GM18861 (cell line): ENCODE data around the gene ANKLE2.
"Not testable (repeated sequence)": the region's sequence is repeated elsewhere in the genome, so short reads cannot be mapped to it uniquely, and the experiment has no call there.

ENCODE experiments used
- ATAC-seq: cut with Tn5 transposase; IDR thresholded peaks from one replicate; pipeline ENCODE4 v1.9.1; 2021; ENCODE audit not compliant: unreplicated experiment

Gene ANKLE2

DNA sequence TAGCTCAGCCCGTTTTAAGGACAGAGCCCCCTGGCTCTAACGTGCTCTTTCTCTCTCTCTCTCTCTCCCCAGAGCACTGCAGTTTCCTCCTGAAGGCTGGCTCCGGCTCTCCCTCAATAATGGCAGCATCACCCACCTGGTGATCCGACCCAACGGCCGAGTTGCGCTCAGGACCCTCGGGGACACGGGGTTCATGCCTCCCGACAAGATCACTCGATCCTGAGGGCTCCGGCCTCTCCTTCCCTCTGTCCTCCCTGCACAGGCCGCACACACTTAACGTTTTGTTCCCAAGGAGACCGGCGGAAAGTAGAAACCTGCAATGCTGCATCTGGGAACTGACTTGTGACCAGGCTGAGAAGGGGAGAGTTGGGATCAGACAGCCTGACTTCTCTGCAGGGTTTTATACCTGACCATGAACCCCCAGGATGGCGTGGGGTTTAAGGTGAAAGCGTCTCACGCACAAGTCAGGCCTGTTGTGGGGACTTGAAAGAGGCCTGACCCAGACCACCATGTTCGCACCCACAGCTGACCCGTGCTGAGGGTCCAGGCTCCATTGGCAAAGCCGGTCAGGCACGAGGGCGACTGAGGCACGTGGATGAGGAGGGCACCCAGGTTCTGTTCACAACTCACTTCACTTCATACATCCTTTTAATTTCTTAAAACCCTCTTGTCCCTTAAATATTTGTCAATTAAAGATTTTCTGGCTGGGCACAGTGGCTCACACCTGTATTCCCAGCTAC, 40.9 kb downstream of the ANKLE2 start:
- ATAC-seq, result no peak

DNA sequence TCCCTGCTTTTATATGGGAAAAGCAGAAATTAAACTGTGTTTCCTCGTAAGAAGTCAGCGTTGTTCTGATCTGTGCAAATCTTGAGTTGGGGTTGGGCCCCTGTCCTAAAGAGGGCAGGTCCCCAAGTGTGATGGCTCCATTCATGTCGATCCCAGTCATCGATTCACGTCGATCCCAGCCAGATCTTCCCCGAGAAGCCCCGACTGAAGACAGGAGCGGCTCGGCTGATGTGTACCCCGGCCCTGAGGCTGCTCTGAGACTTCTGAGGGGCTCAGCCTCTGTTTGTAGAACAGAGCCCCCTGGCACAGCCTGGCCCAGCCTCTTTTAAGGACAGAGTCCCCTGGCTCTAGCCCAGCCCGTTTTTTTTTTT, 41.7 kb downstream of the ANKLE2 start:
- ATAC-seq, result no peak

DNA sequence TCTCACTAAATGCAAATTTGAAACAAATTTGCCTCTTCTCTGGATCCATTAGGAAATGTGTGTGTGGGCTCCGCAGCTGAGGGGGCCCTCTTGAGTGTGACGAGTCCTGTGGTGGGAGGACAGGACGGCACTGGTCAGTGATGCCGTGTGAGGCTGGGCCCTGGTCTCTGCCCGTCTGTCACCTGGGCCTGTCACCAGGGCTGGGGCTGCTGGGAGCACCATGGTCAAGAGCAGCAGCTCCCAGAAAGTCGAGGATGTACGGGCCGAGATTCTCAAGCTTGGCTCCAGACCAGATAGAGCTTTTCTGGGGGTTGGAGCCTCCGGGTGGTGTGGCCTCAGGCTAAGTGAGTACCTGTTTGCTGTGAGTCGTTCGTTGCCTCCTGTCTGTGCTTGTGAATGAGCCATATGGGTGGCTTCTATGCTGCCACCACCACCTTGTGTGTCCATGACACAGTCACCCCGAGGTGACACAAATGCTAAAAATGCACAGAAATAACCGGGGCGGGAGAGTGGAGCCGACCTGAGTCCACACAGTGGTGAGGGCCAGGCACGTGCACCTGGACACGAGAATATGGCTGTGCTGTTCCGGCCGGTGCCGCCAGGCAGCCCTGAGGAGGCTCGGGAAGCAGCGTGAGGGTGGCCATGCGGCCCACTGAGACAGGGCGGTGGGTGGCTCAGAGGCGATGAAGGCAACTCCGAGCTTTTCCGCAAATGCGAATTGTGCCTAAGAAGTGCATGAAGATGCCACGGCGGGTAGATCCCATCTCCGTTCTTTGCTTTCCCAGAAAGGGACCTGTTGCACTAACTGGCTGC, 42.3 kb downstream of the ANKLE2 start:
- no peak for ATAC-seq

DNA sequence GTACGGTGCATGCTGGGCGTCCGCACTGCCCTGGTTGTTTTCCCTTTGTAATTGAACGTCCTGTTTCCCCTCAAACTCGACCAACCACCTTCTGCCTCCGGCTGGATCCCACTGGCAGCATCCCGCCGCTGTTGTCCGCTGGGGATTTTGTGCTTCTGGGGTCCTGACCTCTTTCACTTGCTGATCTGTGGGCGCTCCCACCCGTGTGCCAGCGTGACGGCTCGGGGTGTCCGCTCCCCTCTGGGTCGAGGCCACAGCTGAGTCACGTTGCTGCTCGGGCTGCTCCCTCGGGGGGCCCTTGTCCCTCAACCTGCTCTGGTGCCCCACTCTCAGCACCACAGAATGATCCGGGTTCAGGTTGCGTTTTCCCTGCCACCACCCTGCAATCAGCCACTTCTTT, 43.0 kb downstream of the ANKLE2 start:
- no peak for ATAC-seq

DNA sequence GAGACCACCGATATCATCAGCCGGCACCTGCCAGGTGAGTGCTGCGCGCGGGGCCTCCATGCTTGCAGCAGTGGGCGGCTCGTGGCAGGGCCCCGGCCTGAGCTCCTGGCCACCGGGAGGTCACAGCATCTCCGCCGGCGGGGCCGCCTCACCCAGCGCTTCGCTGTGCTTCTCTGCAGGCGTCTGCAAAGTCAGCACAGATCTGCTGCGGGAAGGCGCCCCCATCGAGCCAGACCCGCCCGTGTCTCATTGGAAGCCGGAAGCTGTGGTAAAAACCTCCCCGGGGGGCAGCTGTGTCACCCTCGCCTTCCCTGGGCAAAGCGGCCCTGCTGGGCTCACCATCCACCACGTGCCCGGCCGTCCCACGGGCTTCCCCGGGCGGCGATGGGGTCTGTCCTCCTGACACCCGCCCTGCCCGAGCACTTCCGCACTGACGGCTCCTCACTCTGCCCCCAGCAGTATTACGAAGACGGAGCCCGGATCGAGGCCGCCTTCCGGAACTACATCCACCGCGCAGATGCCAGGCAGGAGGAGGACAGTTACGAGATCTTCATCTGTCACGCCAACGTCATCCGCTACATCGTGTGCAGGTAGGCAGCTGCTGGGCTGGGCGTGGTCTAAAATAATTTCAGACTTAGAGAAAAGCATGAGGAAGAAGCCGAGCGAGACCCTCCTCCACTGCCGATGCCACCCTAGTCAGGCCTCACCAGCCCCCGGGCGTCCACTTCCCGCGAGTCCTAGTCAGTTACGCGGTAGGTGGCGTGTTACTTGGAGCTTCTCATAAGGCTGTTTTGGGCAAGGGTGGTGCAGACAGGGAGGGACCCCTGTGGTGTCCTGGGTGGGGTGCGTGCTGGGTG, 43.9 kb downstream of the ANKLE2 start:
- ATAC-seq, result no peak

DNA sequence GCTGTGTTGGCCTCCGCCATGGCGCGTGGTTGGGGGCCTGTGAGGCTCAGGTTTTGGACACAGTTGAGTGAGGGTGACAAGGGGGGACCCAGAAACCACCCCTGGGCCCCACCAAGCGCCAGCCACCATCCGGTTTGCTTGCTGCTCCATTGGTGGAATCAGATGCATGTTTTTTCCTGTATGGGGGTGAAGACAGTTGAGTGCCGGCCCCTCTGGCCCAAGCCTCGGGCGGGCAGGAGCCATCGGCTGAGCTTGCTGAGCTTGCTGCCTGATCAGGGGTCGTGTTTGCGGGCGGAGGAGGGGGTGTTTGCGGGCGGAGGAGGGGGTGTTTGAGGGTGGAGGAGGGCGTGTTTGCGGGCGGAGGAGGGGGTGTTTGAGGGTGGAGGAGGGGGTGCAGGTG, 44.6 kb downstream of the ANKLE2 start:
- ATAC-seq, result no peak

DNA sequence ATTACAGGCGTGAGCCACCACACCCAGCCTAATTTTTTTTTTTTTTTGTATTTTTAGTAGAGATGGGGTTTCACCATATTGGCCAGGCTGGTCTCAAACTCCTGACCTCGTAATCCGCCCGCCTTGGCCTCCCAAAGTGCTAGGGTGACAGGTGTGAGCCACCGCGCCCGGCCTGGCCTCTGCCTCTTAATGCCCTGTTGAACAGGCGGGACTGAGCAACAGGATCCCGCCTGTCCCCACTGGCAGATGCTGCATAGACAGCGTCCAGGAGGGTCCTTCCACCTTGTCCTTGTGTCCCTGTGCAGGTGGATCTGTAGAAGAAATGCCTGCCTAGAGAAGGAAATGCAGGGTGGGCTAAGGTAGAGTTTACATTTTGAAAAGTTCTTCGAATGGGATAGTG, 45.3 kb downstream of the ANKLE2 start:
- no peak for ATAC-seq

DNA sequence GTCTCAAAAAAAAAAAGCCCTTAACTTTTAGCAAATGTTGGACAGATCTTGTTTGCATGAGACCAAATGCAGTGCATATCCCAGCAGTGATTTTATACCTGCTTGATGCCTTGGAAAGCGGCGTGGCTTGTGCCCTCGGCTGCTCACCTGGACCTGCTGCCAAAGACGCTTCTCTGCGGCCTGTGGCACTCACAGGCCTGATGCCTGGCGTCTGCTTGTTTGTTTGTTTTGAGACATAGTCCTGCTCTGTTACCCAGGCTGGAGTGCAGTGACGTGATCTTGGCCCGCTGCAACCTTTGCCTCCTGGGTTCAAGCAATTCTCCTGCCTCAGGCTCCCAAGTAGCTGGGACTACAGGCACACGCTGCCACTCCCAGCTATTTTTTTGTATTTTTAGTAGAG, 45.8 kb downstream of the ANKLE2 start:
- no peak for ATAC-seq

DNA sequence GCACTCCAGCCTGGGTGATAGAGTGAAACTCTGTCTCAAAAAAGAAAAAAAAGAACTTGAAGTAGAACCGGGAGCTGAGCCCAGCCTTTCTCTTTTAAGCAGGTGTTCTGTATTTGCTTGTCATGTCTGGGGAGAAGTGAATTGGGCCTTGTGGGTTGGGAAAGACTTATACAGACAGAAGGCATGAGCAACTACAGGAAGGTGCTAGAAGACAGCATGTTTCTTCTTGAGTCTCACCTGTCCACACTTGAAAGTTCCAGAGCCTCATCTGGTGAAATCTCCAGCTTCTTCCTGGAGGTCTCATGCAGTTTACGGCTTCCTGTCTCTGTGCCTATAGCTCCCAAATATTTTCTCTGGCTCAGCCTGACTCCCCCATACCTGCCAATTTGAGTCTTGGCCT, 48.5 kb downstream of the ANKLE2 start:
- no peak for ATAC-seq

DNA sequence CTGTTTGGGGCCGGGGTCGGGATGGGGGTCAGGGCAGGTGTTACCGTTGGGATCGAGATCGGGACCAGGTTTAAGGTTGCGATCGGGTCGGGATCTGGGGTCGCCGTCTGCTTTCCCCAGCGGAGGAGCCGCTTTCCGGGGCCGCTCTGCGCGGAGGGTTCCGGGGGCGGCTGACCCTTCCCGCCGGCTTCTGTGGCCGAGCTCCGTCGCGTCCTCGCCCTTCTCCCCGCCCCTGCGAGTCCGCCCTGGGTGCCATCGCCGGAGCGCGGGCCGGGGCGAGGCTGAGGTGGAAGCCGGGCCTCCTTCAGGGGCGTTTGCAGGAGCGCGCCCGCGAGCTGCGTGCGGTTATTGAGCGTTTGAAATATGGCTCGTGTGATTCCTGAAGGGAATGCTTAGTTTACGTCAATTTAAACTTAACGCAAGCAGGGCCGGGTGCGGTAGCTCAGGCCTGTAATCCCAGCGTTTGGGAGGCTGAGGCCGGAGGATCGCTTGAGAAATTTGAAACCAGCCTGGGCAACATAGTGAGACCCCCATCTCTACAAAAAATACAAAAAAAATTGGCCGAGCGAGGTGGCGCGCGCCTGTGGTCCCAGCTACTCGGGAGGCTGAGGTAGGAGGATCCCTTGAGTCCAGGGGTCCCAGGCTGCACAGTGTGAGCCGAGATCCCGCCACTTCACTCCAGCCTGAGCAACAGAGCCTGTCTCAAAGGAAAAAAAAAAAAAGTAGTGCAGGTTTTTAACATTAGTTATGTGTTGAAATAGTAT, 50.4 kb downstream of the ANKLE2 start:
- ATAC-seq, result no peak

DNA sequence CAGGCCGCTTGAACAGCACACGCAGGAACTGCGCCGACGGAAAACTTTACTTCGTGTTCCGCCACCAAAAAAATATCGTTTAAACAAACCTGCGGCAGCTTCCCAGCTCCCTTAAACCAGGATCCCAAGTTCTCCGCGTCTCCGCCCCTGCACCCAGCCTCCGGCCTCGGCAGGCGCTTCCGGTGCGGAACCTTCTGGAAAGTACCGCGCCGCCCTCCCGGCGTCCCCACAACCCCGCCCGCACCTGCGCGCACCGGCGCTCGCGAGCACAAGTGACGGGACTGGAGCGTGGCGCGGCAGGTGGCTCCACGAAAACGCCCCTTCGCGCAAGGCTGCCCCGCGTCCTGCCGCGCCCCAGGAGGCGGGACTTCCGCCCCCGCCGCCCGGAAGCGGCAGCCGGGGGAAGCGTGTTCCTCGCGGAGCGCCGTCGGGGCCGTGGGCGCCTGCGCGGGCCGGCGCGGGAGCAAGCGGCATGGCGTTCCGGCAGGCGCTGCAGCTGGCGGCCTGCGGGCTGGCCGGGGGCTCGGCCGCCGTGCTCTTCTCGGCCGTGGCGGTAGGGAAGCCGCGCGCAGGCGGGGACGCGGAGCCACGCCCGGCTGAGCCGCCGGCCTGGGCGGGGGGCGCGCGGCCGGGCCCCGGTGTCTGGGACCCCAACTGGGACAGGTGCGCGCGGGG, 51.1 kb downstream of the ANKLE2 start, which contains the start of gene PGAM5:
Gene PGAM5 (plus strand): TSS at position 438 of the 675 bp plus-strand sequence. CDS start 35 bp downstream, at position 473.
- peak; percentile 86 for ATAC-seq

DNA sequence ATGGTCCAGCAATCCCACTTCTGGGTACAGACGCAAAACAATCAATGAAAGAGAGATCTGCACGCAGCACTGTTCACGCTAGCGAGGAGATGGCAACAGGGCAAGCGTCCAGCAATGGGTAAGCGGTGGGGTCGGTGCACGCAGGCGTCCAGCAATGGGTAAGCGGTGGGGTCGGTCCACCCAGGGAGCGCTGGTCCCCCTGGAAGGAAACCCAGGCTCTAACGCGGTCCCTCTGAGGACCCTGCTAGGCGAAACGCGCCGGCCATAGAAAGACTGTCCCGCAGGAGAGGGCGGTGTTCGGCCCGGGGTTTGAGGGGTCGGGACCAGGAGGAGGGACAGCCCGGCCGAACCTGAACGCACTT, 51.6 kb downstream of the ANKLE2 start:
- peak; percentile 9 for ATAC-seq

DNA sequence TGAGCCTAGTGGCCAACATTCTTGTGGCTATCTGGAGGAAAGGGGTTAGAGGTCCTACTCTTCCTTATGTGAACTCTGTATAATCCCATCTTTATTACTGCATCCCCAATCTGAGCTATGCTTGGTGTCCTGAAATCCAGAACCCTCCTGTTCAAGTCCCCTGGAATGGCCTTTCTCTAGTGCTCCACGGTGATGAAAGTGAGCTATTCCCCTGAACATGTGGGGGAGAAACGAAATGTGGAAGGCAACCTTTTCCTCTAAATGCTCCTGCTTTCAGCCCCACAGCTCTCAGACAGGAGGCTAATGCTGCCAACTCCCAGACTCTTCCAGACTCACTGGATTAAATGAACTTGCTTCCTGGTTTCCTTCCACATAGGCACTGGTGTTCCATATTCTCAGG, 53.5 kb downstream of the ANKLE2 start:
- no peak for ATAC-seq

DNA sequence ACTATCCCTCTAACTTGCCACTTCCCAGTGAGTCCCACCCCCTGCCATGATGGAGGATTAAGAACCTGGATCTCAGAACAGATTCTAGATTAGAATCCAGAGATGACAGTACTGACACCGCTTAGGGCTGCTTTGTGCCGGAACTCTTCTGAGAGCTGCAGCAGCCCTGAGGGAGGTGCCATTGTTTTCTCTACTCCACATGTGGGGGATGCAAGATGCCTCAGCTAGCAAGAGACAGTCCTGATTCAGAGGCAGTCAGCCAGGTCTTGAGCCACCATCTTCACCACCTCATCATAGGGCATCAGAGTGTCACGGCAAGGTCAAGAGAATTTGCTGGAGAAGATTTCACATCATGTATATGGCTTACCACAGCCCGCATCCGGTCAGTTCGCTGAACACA, 54.4 kb downstream of the ANKLE2 start:
- ATAC-seq, result no peak

DNA sequence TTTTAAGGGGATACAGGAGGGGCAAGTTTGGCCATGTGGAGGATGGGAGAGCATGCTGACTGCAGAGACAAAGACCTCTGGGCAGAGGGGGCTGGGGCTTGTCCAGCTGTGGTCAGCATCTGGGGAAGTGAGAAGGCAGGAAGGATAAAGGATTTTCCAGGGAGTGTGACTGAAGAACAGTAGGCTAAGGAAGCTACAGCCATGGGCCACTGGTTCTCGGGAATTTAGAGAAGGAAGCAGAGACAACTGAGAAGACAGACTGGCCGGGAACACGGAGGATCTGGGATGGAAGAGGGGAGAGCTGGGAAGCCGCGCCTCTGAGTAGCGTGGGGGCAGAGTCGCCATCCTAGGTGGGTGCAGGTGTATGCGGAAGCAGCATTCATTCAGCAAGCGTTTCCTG, 58.0 kb downstream of the ANKLE2 start:
- ATAC-seq, result no peak

DNA sequence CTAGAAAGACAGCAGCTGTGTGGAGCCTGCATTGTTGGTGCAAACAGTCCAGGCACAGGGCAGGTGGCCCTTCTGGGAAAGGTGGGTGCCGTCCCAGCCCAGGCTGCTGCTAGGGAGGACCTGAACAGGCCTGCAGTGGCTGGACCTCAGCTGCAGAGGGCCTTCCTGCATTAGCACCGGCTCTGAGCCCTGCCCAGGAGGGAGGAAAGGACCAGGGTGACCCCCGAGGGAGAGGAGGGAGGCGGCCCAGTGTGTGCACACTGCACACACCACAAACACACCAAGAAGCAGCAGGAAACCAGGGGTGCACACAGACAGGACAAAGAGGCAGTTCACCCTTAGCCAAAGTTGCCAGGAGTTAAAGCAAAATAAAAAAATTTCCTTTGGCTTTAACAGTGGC, 59.0 kb downstream of the ANKLE2 start:
- no peak for ATAC-seq

DNA sequence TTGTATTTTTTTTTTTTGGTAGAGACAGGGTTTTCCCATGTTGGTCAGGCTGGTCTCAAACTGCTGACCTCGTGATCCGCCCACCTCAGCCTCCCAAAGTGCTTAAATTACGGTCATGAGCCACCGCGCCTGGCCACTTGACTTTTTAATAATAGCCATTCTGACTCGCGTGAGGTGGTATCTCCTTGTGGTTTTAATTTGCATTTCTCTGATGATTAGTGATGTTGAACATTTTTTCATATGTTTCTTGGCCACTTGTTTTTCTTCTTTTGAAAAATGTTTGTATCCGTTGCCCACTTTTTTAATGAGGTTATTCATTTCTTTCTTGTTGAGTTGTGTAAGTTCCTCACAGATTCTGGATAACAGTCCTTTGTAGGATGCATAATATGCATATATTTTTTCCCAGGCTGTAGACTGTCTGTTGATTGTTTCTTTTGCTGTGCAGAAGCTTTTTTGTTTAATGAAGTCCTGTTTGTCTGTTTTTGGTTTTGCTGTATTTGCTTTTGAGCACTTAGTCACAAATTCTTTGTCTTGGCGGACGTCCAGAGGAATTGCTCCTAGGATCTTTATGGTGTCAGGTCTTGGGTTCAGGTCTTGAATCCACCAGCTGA, 61.3 kb downstream of the ANKLE2 start:
- peak; percentile 55 for ATAC-seq

DNA sequence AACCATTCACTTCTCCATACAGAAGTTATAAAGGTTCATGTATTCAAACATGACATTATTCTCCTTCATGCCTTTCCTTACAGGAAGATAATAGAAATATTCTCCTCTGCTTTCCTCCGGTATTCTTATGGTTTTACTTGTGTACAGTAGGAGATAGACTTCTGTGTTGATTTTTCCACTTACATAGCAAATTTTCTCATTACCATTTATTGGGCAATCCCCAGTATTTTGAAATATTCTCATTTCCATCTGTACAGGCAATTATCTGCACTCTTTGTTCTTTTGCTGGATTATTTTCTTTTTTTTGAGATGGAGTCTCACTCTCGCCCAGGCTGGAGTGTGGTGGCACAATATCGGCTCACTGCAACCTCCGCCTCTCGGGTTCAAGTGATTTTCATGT, 63.3 kb downstream of the ANKLE2 start:
- no peak for ATAC-seq

DNA sequence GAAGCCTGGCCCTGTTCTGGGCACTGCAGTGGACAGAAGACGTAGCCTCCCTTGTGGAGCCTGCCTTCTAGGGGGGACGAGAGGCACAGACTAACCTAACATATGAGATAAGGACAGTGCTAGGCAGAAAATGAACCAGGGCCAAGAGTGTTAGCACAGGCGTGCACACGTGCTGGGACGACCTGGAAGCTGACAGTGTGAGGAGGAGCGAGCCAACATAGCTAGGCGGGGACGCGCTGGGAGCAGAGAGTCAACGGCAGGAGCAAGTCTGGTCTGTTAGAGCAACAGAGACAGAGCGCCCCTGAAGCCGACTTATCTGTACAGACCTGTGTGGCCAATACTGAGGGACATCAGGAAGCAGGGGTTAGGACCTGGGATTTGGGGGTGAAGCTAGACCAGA, 66.2 kb downstream of the ANKLE2 start:
- no peak for ATAC-seq

DNA sequence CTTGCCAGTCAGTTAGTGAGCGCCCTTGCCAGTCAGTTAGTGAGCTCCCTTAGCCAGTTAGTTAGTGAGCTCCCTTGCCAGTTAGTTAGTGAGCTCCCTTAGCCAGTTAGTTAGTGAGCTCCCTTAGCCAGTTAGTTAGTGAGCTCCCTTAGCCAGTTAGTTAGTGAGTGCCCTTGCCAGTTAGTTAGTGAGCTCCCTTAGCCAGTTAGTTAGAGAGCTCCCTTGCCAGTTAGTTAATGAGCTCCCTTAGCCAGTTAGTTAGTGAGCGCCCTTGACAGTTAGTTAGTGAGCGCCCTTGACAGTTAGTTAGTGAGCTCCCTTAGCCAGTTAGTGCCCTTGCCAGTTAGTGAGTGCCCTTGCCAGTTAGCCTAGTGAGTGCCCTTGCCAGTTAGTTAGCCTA, 66.7 kb downstream of the ANKLE2 start:
- not testable (repeated sequence) for ATAC-seq
